HG02852 (cell line): ENCODE data around the gene IL4.
"Not testable (repeated sequence)": the region's sequence is repeated elsewhere in the genome, so short reads cannot be mapped to it uniquely, and the experiment has no call there.

Source experiments
- ATAC-seq: cut with Tn5 transposase; IDR thresholded peaks from one replicate; pipeline ENCODE4 v1.9.1; 2021; ENCODE audit warnings: mild to moderate bottlenecking, moderate library complexity; ENCODE audit not compliant: unreplicated experiment

Gene IL4

DNA sequence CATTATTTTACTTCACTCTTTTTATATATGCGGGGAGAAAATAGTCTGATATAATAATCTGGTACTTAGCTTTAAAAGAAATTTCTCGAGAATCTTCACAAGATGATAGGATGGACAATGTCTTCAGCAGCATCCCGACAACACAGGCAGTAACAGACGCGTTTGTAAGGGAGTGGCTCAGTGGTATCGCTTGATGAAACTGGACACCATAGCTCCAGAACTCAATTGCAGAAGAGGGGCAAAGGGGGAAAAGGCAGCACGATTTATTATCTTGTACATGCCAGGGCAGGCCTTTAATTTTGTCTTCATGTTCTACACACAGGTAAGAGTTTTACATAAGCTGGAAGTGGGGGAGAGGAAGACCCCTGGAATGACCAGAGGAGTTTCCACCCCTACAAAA is 15.7 kb downstream of the IL4 start:
- no peak for ATAC-seq

GRCh38 chr5:132690156-132690555 is 16.4 kb downstream of the IL4 start:
- no peak for ATAC-seq

GRCh38 chr5:132691755-132692631 is 18.2 kb downstream of the IL4 start:
- ATAC-seq, result not testable (repeated sequence)

- no peak for ATAC-seq
Measured at GRCh38 chr5:132692632-132692967, 18.8 kb downstream of the IL4 start.

GRCh38 chr5:132695956-132696355 is 22.2 kb downstream of the IL4 start:
- ATAC-seq, result no peak

GRCh38 chr5:132704875-132705274 is 31.1 kb downstream of the IL4 start:
- no peak for ATAC-seq

DNA sequence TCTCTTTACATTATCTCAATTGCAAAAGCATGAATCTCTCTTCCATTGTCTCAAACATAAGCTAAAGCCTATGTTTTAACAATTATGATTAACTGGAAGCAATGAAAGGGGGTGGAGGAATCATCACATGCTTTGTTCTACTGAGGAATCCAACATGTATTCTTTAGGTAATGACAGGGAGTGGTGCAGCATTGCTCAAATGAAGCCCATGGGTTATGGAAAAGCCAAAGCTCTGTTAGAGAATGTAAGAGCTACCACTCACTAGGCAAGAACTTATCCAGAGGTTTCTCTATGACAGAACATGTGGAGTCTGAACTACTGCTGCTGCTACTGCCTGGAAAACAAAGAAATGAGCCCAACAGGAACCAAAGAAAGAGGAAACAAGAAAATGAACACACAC is 34.9 kb downstream of the IL4 start:
- no peak for ATAC-seq

DNA sequence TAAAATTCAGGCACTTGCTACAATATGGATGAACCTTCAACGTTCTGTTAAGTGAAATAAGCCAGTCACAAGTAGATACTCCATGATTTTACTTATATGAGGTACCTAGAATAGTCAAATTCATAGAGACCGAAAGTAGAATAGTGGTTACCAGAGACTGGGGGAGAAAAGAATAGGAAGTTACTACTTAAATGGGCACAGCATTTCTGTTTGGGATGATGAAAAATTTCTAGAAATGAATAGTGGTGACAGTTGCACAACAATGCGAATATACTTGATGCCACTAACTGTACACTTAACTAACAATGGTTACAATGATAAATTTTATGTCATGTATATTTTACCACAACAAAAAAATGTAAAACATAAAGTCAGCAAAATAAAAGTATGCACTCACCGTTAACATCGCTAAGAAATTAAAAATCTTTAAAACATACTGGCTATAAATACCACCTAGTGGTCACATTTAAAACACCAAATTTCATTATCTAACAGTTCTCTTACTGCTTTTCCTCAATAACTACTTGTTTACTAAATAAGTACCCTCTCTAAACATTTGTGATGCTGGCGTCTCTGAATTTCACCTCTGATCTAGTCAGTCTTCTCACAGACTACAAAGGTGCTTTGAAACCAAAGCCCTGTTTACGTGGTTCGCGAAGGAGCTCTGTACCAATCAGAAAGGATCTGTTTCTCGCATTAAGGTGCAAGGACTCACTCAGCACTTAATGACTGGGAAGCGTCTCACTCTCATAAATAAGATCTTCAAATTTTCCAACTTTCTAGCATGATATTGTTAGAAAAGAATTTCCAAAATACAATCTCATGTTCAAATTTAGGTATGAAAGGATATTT is 40.9 kb downstream of the IL4 start:
- ATAC-seq, result no peak

DNA sequence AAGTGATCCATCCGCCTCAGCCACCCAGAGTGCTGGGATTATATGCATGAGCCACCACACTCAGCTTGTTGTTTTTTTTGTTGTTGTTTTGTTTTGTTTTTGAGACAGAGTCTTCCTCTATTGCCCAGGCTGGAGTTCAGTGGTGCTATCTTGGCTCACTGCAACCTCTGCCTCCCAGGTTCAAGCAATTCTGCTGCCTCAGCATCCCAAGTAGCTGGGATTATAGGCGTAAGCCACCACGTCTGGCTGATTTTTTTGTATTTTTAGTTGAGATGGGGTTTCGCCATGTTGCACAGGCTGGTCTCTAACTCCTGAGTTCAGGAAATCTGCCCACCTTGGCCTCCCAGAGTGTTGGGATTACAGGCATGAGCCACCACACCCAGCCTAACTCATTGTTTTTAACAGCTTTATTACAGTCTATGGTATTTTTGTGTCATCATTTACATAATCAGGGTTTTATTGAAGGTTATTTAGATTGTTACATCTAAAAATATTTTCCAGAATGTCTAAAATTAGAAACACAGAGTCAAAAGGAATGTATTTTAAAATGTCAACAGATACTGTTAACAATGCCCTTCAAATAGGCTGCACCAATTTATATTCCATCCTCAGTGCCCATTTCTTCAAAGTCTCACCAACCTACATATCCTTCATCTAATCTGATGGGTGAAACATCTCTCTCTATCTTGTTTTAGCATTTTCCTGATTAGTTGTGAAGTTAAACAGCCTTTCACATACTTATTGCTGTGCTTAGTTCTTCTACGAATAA is 44.9 kb downstream of the IL4 start:
- no peak for ATAC-seq

DNA sequence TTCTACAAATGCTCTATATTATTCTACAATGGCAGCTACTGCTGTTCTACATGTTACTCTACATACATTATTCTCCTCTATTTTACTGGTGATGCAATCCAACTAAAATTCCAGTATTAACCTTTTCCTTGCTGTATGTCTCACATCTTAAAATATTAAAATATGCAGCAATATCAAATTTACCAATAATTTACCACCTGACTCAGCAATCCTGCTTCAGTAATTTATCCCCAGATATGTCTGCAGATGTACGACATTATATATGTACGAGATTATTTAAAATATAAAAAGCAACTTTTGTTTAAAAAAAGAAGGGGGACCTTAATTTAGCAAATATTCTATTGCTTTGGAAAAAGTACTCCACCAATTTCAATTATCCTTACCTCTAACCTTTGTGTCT is 52.0 kb downstream of the IL4 start:
- no peak for ATAC-seq

- no peak for ATAC-seq
Measured at GRCh38 chr5:132729896-132730295, 56.1 kb downstream of the IL4 start.
